HG03558 (cell line): ENCODE data around the gene RGL3.
"Not testable (repeated sequence)": the region's sequence is repeated elsewhere in the genome, so short reads cannot be mapped to it uniquely, and the experiment has no call there.

Experiments
- ATAC-seq: cut with Tn5 transposase; IDR thresholded peaks from one replicate; pipeline ENCODE4 v1.9.1; 2021; ENCODE audit warnings: moderate number of reproducible peaks; ENCODE audit not compliant: unreplicated experiment; ENCODE audit errors: extremely low read depth

RGL3 gene

DNA sequence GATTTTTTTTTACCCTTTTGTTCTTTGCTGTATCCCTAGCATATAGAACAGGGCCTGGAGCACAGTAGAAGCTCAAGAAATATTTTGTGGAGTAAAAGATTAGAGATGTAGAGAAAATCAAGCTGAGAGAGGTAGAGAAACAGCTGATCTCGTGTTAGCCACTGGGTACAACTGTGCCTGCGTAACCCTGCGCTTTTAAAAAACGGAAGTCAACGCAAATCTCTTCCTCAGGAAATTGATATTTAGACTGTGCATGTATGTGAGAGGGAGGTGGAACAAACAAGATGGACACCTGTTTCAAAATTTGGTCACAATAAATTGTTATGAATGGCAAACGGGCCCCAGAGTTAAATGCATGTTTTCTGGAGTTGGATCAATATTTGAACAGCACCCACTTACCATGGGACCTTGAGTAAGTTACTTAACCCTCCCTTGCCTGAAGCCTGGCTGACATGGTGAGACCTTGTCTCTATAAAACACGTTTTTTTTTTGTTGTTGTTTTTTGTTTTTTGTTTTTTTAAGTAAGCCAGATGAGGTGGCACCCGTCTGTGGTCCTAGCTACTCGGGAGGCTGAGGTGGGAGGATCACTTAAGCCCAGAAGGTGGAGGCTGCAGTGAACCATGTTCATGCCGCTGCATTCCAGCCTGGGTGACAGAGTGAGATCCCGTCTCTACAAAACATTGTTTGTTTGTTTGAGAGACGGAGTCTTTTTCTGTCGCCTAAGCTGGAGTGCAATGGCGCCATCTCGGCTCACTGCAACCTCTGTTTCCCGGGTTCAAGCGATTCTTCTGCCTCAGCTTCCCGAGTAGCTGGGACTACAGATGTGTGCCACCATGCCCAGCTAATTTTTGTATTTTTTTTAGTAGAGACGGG is 31.7 kb downstream of the RGL3 start:
- ATAC-seq: no peak

DNA sequence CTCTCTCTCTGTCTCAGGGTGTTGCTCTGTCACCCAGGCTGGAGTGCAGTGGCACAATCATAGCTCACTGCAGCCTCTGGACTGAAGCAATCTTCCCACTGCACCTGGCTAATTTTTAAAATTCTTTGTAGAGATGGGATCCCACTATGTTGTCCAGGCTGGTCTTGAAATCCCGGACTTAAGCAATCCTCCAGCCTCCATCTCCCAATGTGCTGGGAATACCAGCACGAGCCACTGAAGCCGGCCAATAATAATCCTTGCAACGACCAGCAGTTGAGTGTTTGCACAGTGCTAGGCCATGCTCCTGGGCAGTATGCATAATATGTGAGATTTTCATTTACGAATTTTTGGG is 34.4 kb downstream of the RGL3 start:
- no peak for ATAC-seq

DNA sequence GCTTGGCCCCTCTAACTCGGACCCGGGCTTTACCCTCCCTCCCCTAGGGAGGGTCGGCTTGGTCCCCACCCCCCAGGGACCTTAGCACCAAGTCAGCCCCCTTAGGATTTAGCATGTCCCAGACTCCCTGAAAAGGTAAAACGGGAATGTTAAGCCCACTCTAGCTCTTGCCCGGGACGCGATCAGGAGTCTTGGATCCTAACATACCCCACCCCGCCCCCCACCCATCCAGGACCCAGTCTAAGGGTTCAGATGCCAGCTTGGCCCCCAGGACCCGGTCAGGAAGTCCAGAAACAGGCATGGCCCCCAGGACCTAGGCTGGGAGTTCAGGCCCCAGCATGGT is 35.4 kb downstream of the RGL3 start:
- no peak for ATAC-seq

DNA sequence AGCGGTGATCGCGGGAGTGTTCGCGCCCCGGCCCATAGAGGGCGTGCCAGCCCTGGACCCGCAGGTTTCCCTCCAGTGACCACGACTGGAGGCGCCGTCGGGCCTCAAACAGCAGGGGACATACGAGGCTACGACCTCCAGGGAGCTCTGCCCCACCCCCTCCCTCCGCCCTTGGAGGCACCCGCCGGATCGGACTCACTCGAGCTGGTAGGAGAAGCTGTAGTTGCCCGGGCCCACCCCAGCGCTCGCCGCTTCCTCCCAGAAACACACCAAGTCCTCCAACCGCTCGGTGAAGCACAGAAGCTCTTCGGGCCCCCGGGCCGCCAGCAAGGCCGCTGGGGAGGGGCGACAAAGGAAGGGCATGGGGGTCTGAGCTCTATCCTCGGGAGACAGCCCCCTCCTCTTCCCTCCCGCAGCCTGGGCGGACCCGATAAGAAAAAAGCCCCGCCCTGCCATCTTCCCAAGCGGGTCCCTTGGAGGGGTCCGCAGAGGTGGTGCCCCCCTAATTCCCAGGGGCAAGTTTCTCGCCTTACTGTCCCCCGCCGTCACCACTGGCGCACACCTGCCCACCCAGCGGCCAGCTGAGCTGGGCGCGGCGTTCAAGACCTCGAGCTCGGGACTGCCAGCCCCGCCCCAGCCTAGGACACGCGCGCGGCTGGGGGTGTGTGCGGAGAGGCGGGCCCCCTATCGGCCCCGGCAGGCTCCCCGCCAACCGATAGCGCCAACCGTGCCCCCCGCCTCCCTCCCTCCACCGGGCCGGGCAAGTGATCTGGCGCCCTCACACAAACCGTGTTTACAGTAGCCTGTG is 36.0 kb downstream of the RGL3 start:
- ATAC-seq: no peak

DNA sequence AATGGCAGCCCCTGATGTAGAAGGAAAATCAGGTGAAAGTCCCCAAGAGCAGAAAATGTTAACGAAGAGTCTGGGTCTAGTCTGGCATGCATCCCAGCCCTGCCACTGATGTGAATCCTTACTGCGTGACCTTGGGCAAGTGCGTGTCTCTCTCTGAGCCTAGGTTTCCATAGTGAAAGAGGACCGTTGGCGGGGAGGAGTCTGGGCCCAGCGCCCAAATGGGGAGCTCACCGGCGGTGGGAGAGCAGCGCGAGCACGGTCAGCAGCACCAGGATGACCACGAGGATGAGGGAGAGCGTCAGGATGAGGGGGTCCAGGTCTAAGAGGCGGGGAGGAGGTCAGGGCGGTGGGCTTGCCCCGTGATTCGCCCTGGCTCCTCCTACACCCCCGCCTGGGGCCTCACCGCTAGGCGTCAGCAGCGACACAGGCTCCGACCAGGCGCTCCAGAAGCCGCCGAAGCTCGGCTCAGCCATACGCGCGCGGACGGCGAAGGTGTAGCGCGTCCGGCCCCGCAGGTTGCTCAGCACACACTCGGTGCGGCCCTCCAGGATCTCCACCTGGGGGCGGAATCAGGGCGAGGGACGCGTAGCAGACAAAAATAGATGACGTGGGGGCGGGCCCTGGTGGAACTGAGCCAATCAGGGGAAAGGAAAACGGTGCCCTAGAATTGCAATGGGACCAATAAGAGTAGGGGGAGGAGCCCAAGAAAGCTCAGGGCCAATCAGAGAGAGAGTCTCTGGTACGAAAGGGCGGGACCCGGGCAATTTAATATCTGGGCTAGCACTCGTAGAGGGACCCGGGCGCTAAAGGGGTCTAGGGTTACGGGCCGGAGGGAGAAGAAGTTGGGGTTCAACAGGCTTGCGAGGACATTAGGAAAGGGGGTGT is 38.2 kb downstream of the RGL3 start:
- ATAC-seq: peak; percentile 36

DNA sequence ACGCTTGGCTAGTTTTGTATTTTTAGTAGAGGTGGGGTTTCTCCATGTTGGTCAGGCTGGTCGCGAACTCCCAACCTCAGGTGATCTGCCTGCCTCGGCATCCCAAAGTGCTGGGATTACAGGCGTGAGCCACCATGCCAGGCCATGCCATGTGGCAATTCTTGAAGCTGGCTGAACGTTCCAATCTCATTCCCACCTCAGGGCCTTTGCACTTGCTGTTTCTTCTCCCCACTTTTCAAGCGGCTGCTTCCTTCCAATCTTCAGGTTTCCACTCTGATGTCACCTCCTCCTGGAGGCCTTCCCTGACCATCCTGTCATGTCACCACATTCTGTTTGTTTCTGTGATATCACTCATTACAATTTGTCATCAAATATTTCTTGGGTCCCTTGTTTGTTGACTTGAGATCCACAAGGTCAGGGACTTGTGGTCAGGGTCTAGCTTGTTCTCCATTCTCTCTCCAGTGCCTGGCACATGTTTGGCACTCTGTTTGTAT is 39.2 kb downstream of the RGL3 start:
- ATAC-seq: no peak

DNA sequence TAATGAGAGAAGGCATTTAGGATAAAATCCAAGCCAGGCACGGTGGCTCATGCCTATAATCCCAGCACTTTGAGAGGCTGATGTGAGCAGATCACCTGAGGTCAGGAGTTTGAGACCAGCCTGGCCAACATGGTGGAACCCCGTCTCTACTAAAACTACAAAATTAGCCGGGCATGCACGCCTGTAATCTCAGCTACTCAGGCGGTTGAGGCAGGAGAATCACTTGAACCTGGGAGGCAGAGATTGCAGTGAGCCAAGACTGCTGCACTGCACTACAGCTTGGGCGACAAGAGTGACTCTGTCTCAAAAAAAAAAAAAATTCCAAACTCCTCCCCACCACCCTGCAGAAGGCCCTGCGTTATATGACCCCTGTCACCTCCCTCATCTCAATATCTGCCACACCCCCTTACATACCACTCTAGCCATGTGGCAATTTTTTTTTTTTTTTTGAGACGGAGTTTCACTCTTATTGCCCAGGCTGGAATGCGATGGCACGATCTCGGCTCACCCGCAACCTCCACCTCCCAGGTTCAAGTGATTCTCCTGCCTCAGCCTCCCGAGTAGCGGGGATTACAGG is 39.8 kb downstream of the RGL3 start:
- ATAC-seq: not testable (repeated sequence)

DNA sequence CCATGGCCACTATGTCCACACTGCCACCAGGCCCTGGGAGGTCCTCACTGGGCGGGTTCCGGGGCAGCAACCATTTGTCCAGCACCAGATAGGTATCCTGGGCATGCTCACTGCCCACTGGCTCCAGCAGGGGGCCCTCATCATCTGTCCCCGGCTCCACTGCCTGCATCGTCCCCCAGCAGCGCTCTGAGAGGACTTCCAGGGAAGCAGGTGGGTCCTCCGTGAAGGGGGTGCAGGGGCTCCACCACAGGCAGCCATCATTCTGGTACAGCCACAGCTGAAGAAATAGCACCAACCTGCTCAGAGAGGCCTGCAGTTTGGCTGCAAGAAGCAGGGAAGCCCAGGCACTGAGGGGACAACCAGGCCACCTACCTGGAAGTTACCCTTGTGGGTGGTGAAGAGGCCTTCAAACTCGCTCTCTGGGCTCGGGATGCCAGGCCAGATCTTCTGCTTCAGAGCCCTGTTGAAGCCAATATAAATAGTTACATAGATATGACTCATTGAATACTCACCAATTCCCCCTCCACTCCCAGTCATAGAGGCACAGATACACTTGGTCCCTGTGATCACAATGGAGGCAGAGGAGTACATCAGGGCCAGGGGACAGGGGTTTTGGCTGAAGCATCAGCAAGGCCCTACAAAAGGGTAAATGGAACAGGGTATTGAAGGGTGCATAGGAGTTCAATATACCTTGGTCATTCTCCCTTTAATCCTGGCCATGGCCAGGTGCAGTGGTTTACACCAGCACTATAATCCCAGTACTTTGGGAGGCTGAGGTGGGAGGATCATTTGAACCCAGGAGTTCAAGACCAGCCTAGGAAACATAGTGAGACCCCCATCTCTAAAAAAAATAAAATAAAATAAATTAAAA is 40.6 kb downstream of the RGL3 start:
- ATAC-seq: no peak

DNA sequence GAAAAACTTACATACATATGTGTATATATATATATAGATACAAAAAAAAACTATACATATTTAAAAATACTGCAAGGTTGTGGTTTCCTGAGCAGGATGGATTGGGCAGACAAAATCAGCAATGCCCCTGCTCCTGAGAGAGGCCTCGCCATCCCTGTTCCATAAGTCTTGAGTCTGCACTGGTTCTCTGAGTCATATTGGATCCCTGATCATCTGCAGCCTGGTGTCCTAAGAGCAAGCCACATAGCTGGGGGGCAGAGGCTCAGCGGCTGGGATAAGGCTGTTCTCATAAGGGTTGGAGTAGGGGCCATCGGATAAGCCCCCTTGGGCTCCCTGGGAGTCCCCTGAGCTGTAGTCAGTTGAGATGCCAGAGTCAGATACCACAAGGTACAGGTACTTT is 41.4 kb downstream of the RGL3 start:
- no peak for ATAC-seq

DNA sequence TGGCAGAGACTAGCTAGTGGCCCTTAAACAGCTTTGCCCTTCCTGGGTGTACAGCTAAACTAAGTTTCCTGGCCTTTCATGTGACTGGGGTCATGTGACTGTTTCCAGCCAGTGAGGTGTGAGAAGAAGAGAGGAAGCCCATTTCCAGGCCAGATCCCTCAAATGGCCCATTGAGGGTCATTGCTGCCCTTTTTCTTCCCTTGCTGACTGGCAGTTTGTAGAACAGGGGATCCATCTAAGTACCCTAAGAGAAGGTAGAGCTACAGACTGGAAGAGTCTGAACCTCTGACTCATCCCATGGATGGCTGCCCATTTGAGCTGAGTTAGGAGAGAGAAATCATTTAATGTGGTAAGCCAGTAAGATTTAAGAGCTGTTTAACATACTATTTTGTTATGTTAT is 41.9 kb downstream of the RGL3 start:
- ATAC-seq: no peak

DNA sequence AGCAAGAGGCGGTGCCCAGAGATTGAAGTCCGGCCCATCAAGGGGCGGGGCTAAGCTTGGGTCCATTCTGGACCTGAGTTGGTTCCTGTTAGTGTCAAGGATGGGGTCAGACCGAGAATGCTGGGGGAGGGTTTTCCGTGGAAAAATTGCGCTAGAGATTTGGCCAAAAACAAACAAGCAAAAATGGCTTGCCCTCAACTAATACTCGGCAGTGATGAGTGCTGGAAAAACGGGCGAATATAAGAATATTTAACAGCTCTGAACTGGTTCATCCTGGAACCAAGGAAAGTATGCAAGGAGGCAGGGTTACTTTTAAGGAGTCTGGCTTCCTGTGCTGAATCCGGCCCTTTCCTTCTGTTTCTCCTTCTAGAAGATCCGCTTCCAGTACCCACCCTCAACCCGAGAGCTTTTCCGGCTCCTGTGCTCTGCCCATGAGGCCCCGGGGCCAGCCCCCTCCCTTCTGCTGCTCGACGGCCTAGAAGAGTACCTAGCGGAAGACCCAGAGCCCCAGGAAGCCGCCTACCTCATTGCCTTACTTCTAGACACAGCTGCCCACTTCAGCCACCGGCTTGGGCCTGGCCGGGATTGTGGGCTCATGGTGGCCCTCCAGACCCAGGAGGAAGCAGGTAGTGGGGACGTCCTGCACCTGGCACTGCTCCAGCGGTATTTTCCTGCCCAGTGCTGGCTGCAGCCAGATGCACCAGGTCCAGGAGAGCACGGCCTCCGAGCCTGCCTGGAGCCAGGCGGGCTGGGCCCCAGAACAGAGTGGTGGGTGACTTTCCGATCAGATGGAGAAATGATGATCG is 43.8 kb downstream of the RGL3 start:
- ATAC-seq: no peak

DNA sequence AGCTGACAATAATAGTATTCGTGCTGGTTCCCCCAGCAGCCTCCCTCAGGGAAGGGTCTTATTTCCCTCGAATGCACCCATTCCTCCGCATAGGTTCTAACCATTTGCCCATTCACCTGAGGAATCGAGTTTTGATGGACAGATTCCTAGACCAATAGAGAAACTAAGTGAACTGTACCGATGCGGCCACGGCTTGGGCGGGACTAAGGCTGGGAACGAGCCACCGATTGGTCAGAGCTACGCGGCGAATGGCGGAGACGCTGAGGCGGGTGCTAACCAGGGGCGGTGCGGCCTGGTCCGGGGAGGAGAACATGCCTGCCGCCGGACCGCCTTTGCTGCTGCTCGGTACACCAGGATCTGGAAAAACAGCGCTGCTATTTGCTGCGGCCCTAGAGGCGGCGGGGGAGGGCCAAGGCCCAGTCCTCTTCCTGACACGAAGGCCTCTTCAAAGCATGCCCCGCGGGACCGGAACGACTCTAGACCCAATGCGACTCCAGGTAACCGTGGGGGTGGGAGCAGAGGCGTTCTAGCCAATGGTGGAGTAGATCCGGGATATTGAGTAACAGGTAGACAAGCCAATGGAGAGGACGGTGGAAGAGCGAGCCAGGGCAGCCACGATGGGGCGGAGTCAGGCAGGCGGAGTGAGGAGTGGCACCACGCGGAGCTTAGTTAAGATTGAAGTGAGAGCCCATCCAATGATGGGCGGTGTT is 44.5 kb downstream of the RGL3 start, which contains the start of gene SWSAP1:
TSS of gene SWSAP1 (plus strand) at position 234 of the 710 bp plus-strand sequence. CDS start at position 249, 15 bp downstream.
- ATAC-seq: peak; percentile 77

DNA sequence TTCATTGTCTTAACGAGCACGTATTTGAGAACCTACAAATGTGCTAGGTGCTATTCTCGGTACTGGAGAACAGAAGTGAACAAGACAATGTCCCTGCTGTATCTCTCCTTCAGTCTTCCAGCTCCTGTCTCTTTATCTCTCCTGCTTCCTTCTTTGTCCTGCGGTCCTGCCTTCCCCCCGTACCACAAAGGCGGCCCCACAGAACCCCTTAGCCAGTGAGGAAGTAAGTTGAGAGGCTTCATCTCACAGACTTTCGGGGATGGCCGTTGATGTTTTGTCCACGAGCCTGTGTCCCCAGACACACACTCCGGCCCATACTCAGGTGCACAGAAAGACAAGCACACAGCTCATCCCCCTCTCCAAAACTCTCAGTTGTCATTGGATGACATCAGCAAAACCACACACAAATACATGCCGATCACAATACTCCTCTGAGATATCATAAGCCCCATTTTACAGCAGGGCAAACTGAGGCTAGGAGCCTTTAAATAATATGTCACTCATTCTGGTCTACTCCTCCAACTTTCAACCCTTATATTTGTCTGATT is 45.2 kb downstream of the RGL3 start:
- ATAC-seq: no peak

DNA sequence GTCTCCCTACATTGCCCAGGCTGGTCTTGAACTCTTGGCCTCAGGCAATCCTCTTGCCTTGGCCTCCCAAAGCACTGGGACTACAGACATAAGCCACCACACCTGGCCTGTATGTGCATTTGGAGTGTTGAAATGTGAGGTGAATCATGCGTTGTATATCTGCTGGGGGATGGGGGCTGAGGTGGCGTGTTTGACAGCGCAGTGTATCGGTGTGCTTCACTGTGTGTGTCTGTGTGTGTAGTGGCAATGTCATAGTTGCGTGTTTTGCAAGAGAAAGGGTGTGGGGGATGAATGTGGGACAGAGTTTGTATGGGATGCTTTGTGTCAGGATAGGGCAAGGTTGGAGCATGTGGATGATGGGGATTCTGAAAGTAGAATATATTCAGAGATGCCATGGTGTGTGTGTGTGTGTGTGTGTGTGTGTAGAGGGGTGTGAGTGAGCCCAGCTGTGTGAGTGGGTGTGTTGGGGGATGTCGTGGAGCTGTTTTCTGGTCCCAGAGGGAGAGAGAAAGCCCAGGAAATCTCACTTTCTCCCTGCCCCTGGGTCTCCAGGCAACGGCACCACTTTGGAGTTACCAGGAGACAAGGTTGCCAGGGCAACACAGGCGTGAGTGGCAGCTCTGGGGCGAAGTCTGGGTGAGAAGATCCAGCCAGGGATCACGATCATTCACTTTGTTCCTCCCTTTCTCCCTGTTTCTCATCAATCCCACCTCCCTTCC is 45.8 kb downstream of the RGL3 start:
- no peak for ATAC-seq

DNA sequence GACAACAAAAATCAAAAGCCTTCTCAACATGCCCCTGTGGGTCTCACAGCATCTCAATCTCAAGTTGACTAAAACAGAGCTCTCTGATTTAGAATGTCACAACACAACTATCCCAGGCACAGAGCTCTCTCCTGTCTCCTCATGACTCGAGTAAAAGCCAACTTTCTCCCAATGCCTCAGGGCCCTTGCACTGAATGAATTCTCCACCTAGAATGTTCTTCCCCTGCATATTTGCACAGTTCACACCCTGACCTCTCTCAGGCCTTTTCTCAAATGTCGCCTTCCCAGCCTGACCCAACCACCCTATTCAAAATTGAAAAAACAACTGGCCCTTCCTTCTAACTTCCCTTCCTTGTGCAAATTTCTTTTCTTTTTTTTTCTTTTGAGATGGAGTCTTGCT is 48.4 kb downstream of the RGL3 start:
- no peak for ATAC-seq

DNA sequence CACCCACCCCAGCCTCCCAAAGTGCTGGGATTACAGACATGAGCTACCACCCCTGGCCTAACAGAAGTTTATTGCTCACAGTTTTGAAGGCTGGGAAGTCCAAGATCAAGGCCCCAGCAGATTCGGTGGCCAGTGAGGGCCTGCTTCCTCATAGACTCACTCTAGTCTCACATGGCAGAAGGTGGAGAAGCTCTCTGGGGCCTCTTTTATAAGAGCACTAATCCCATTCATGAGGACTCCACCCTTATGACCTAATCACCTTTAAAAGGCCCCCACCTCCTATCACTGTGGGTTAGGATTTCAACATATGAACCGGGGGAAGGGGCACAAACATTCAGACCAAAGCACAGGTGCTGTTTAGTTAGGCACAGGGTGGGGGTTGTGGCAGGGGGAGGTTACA is 51.6 kb downstream of the RGL3 start:
- no peak for ATAC-seq

DNA sequence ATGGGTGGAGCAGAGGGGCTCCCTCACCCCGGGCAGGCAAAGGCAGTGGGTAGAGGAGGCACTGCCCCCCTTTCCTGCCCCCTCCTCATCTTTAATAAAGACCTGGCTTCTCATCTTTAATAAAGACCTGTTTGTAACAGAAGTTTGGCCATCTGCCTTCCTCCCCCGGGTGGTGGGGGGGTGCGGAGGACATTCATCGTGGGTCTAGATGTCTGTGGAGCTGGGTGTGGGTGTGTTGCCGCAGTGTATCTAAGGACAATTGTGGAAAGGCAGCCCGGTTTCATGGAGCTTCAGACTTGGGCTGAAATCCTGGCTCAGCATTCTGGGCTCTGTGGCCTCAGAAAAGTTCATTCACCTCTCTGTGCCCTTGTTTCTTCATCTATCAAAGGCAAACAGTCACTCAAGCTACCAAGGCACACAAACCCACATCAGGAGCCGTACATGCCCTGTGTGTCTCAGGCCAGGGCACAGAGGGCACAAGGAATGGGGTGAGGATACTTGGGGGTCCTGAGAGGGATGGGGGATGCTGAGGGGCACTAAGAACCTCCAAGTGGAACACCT is 53.5 kb downstream of the RGL3 start:
- no peak for ATAC-seq
